T-helper 9 cell (primary cell): ENCODE data around the gene RRAGD.

ENCODE experiments used
- DNase-seq: peaks from one replicate; pipeline ENCODE4 v3.0.0-alpha.2; 2020
- total RNA-seq, 2 donors: gene quantifications; one replicate each; lab custom pipeline; 2026; lab: John Stamatoyannopoulos, UW

The RRAGD gene, protein sequence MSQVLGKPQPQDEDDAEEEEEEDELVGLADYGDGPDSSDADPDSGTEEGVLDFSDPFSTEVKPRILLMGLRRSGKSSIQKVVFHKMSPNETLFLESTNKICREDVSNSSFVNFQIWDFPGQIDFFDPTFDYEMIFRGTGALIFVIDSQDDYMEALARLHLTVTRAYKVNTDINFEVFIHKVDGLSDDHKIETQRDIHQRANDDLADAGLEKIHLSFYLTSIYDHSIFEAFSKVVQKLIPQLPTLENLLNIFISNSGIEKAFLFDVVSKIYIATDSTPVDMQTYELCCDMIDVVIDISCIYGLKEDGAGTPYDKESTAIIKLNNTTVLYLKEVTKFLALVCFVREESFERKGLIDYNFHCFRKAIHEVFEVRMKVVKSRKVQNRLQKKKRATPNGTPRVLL
- total RNA-seq, result 16.9 to 20.1 reads per million in 2 donors

DNA sequence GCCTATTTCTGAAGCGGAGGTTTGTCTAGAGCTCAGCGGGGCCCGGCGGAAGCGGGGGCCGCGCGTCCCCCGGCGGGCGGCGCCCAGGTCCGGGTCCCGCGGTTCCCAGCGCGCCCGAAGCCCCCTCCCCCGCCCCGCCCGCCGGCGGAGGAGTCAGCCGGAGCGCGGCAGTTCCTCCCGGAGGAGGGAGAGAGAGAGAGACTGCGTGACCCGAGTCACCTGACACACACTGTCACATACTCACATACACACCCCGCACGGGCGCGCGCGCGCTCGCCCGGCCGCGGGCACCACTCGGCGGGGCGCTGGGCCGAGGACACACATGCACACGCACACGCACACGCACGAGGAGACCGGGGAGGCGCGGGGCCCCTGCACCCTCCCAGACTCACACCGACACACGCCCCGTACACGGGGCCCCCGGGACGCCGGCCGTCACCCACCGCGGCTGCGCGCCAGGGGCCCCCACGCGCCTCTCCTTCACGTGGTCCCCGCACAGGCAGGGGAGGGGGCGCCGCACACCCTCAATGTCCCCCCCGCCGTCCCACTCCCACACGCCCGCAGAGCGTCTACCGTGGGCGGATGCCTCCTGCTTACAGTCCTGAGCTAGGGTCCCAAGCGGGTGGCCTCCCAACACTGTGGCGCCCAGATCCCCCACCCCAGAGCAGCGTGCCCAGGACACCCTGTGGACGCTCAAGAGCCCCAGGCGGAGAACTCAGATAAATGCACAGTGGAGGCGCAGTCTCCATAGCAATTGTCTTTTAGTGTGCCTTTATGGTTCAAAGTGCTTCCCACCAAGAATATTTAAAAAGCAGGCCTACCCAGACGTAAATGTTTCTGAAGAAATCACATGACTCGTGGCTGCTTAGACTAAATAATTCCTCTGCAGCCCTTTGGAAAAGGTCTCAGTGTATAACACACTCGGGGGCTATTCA is at the start of gene RRAGD:
Gene RRAGD, minus strand, starts transcription at position 203 of the 935 bp plus-strand sequence. CDS start 280 bp downstream, outside the sequence.
- DNase-seq, result peak; percentile 40

DNA sequence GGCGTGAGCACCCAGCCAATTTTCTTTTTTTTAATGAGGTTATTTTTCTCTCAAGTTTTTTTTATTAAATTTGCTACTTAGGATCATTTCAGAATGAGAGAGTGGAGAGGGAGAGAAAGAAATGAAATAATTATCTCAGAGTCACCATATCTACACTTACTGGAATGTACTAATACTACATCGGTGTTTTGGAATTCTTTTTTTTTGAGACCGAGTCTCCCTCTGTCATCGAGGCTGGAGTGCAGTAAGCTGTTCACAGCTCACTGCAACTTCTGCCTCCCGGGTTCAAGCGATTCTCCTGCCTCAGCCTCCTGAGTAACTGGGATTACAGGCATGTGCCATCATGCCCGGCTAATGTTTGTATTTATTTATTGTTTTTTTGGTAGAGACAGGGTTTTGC is 48.6 kb upstream of the RRAGD start:
- DNase-seq, result no peak

DNA sequence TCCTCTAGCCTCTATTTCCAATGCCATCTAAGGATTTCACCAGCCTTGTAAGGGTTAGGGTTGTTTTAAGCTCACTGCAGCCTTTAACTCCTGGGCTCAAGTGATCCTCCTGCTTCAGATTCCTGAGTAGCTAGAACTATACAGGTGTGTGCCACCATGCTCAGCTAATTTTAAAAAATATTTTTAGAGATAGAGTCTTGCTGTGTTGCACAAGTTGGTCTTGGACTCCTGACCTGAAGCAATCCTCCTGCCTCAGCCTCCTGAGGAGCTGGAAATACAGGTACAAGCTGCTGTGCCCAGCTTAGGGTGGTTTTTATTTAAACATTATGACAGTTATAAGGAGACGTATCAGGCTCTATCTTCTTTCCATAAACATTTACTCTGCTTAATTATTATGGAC is 47.4 kb upstream of the RRAGD start:
- no peak for DNase-seq

DNA sequence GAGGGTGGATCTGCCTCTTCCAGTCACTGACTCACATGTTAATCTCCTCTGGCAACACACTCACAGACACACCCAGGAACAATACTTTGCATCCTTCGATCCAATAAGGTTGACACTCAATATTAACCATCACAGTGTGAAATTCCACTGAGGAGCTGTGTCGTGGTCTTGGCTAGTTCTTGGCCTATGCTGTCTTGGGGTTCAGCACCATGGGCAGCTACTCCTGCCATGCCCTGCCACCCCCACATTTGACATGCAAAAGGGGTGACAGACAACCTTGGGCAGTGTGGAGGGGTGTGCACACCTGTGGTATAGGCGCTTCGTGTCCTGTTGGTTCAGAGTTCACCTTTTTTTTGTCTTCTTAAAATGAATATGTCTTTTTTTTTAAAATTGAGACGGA is 46.6 kb upstream of the RRAGD start:
- no peak for DNase-seq

DNA sequence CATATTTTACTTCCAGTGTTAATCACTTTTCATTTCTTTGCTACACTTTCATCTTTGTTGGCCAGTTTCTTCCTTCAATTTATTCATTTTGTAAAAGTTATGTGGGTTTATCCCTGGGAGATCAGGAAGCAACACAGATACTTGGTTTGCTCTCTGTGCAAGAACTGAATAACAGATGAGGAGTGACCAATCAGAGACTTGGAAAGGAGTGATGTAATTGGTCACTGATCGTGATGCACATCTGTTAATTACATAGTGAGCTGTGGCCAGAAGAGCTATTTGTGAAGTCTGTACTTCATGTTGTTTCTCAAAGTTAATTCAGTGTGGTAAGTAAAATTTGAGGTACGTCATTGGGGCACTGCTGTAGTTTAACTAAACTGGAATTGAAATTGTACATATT is 42.2 kb upstream of the RRAGD start:
- DNase-seq, result no peak

DNA sequence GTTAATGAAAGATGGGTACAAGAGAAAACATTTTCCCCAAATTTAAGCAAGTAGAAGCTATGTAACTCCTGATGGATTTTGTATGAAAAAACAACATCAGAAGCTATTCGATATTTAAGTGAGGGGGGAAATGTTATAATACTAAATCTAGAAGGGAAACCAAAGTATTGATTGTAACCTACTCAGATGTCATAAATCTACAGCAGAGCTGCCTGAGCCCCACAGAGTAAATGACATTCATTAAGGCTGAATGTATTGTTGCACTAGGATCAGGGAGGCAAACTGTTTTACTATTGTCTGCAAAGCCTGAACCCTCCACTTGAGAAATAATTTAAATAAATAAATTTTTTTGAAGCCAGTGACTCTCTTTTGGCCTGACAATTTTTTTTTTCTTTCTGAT is 40.2 kb upstream of the RRAGD start:
- no peak for DNase-seq

DNA sequence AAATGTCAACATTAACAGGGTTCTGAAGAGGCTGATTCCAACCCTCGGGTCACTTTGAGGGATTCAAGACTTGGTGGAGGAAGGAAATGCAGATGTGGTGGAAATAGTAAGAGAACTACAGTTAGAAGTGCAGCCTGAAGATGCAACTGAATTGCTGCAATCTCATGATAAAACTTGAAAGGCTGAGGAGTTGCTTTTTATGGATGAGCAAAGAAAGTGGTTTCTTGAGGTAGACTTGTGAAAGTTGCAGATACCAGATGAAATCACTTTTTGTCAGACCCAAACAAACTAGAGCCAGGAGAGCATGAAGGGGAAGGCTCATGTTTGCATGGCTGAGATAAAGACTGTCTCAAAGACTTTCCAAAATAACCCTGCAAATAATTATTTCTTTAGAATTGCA is 37.1 kb upstream of the RRAGD start:
- DNase-seq, result no peak

DNA sequence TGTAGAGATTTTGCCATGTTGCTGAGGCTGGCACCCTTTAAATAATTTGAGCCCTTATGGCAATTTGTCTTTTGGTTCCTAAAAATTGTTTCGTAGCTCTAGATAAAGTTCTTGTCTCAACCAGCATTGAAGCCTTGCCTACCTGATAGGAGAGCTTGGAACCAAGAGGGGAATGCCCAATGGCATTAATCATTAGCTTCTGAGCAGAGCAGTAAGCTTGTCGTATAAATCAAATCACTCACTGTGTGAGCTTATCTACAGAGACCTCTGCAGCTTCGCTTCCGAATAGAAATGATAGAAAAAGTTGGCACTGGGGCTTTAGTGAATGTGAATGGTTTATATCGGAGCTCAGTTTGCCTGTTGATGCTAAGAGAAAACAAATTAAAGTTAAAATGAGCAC is 31.6 kb upstream of the RRAGD start:
- no peak for DNase-seq

DNA sequence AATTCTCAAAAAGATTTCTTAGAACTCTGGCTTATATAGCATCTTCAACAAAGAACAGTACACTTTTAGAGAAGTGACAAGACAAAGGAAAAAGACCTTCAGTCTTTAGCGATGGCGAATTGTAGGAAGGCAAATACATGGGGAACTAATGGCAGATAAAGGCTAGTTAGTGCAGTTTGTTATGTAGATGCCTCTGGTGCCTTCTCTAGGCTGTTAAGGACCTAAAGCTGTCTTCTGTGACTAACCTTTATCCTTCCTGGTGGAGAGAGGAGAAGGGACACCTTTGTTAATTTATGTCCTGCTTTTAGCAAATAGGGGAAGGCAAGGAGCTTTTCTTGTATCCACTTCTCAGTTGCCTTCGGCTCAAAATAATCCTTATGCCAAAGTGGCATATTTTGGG is 28.1 kb upstream of the RRAGD start:
- DNase-seq, result no peak

DNA sequence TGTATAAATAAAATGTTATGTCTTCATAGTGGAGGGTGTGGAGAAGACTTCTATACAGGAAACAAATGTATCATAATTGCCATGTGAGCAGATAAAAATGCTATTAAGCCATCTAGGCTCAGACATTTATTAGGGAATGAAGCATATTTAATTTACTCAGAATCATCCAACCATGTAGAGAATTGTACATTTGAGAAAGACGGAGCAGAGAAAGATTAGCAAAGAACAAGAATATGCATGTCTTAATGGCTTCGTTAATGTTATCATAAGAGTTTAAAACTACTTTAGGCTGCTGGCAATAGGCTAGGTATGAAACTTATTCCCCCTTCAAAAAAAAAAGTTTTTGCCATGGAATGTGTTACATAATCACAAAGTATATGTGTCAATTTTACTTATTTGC is 26.9 kb upstream of the RRAGD start:
- DNase-seq, result no peak

DNA sequence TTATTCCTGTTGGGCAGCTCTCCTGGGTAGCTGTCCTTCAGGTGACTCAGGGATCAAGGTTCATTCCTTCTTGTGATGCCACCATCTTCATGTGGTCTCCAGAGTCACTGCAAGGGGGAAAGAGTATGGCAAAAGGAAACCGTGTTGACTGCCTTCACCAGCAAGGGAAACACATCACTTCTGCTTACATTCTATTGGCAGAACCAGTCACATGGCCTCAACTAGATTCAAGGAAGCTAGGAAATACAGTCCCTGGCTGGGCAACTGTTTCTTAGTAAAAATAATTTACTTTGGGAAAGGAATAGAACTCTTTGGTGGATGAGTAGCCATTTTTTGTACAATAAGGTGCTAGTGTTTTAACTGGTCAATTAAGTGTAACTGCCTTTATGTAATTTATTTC is 26.2 kb upstream of the RRAGD start:
- DNase-seq, result no peak

DNA sequence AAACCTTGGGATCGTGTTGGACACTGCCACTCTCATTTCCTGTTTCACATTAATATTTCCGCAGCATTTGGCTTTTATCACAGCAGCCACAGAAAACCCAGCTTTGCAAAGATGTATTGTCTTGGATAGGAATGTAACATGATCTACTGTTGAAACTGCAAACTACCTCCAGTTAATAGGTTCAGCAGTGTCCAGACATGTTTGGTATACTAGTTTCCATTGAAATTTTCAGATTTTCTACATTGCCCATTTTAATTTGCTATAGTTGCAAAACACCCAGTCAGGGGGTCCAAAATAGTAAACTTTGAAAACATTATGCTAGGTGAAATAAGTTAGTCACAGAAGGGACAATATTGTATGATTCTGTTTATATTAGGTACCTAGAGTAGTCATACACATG is 24.2 kb upstream of the RRAGD start:
- no peak for DNase-seq

DNA sequence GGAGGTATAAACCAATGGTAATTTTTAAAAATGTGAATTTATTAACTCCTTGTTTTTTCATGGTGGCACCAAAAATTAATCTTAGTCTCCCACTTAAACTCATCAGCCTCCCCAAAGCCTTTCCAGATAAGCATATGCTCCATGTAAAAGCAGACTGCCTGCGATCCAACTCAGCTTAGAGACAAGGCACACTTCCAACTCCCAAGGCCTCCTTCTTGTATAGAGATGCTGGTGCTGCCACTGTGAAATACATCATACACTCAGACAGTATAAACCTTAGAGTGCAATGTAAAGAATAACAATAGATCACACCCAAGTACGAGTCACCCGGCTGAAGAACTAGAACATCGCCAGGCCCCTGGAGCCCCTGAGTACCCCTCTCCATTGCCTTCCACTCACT is 22.9 kb upstream of the RRAGD start:
- no peak for DNase-seq

DNA sequence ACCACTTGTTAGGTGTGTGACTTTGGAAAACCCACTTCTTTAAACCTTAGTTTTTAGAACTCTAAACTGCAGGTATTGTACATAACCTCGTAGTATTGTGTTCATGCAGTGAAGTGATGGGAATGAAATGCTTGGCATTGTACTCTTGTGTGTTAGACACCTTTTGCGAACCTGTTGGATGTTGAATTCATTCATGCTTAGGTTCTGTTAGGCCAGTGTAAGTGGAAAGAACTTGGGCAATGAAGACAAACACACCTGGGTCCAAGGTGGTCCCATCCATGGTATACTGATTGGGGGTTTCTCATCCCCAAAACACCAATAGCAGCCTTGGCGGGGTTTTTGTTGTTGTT is 22.1 kb upstream of the RRAGD start:
- DNase-seq, result no peak

DNA sequence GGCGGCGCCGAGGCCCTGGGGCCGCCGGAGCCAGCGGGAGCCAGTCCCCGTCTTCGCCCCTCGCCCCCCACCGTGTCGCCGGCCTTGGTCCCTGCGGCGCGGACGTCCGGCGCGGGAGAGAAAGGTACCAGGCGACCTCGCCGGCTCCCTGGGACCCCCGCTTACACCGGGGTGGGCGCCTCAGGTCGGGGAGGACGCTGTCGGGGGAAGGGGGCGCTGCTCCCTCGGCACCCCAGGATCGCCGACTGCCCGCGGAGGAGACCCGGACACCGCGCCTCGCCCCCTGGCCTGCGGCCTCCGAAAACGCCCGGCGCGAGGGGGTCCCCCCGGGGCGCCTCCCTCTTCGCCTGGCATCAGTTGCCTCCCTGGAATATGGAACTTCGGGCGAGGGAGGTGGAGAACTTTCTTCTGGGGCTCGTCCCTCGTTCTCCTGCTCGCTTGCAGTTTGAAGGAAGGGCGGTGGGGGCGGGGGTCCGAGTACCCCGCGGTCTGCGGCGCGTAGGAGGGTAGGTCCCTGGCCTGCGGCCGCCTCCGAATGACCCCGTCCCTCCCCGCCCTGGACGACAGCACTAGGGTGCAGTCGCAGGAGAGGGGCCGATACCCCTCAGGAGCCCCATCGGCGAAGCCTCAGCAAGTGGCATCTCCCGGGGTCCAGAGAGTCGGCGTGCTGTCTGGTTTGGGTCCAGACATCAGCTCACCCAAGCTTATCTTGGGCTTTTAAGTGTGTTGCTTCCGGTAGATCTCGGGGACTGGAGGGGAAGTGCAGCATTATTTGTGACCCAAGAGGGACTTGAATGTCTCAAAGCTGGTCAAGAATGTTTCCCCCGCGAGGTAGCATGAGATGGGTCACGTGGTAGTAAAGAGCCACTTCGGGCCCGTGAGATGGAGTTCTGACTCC is 21.4 kb upstream of the RRAGD start:
- DNase-seq, result peak; percentile 10

DNA sequence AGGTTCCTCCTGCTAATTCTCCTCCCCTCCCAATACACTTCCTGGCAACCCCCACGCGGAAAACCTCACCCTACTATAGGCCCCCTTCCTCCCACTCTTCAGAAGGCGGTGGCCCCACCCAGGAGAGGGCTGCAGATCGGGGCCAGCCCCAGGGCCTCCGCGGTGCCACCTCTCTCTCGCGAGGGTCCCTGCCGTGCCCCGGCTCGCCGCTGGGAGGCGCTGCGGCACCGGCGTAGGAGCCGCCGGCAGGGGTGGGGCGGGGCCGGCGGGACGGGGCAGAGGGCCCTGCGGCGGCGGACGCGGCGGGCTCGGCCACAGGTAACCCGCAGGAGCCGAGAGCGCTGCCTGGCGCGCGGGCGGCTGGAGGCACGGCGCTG is 20.8 kb upstream of the RRAGD start, which contains the start of gene ANKRD6:
Gene ANKRD6, plus strand, starts transcription at position 278 of the 377 bp plus-strand sequence. CDS start 133,825 bp downstream, outside the sequence.
- peak; percentile 82 for DNase-seq

DNA sequence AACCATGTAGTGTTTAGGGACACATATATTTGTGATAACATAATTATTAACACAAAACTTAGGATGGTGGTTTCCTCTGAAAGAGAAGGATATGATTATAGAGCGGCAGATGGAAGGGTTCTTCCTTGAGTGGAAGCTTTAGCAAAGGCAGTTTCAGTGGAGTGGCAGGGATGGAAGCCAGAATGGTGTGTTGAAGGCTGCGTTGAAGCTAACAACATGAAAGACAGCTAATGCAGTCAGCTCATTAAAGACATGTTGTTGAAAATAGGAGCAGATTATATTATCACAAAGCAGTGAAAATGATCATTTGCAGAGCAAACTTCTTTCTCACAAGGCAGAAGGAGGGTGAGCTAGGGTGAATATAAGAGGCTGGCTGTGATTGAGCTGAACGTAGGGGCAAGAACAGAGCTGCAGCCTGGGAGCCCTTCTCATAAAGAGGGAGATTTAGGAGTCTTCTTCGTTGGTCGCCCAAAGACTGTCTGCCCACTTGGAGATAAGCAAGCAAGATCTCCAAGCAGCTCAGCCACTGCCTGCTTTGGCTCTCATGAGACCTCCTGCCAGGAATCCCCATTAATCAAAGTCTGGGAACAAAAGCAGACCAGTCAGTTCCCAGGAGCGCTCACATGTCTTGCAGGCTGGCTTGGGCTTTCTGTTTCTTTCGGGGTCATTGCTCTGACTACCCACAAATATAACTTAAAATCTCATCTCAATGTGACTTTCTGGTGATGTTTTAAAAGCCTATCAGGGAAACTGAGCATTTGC is 18.3 kb upstream of the RRAGD start:
- DNase-seq, result no peak

DNA sequence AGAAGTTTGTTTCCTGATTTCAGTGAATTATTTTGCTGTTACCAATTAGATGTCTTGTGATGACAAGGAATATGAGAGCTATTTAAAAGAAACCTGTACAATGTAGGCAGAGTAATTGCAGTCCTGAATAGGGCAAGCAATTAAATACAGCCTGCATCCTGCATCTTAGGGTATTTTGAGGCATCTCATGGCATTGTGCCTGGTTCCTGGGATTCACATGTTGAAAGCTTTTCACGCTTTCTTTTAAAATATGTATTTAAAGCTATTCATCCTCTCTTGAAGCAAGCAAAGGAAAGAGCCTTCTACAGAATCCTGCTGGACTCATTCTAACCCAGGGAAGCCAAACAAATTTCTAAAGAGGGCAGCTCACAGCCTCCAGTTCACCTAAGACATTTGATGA is 4.7 kb upstream of the RRAGD start:
- DNase-seq, result no peak

DNA sequence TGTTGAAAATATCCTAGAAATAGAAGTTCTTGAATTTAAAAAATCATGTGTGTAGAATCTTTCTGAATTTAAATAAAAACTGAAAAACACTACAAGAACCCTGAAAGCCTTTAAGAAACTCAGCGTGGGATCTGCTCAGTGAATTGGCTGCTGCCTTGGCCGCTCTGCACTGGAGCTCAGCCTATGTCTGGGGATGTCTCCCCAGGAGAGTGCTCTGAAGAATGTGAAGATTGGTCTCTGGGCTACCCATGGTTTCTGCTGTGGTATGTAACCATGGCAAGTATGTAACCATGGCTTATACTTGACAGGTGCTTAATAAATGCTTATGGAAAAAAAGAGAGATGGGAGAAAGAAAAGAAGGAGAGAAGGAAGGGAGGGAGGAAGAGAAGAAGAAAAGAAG is 3.1 kb upstream of the RRAGD start:
- no peak for DNase-seq

DNA sequence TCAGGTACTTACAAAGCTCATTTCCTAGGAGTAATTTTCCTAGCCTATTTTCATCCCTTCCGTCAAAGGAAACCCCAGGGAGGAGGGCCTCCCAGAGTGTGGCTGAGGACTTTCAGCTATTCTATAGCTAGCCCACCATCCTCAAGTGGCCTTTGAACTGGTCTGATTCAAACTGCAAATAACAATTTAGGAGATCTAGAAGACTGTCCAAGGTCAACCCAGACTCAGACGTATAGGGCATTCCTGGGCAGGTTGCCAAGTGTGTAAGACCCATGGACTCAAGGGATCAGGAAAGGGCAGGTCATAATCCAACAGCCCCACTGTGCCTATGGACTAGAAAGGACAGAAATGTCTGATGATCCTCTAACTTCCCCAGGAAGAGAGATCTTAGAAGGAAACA is 2.1 kb upstream of the RRAGD start:
- no peak for DNase-seq

DNA sequence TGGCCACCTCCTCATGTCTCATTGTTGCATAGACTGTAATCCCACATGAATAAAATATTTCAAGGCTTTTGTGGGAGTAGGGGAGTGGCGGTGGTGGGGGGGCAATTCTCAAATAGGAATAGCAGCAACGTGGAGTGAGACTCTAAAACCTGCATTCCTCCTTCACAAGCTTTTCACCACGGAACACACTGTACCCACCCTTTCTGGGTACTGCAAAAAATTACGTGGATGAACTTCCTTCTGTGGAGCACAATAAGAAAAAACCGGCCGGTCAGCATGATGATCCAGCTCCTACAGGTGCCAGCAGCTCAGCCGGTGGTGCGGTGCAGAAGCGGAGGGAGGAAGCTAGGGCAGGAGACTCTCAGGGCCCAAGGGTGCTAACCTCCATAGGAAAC is 930 bp upstream of the RRAGD start:
- no peak for DNase-seq
